Mucosa of stomach (tissue), 1 donor: ENCODE data around the gene PCSK6.
"Not testable (repeated sequence)": the region's sequence is repeated elsewhere in the genome, so short reads cannot be mapped to it uniquely, and the experiment has no call there.

Experiments used
- H3K27me3 ChIP-seq: one replicate; pipeline ENCODE4 v1.7.0; 2013; ENCODE audit warnings: mild to moderate bottlenecking, low read length; ENCODE audit not compliant: control insufficient read depth, insufficient read depth
- H3K36me3 ChIP-seq: one replicate; pipeline ENCODE4 v1.7.0; 2013; ENCODE audit warnings: low read length; ENCODE audit not compliant: control insufficient read depth, insufficient read depth
- H3K4me1 ChIP-seq: one replicate; pipeline ENCODE4 v1.7.0; 2013; ENCODE audit warnings: mild to moderate bottlenecking, low read length; ENCODE audit not compliant: control insufficient read depth, insufficient read depth
- H3K4me3 ChIP-seq: one replicate; pipeline ENCODE4 v1.7.0; 2013; ENCODE audit warnings: low read length
- H3K9ac ChIP-seq: one replicate; pipeline ENCODE4 v1.7.0; 2013; ENCODE audit warnings: mild to moderate bottlenecking, low read length, moderate library complexity
- H3K9me3 ChIP-seq: one replicate; pipeline ENCODE4 v1.7.0; 2013; ENCODE audit warnings: mild to moderate bottlenecking, low read length, moderate library complexity; ENCODE audit not compliant: control insufficient read depth
- donor health status: Pancreatic carcinoma.

The PCSK6 gene

DNA sequence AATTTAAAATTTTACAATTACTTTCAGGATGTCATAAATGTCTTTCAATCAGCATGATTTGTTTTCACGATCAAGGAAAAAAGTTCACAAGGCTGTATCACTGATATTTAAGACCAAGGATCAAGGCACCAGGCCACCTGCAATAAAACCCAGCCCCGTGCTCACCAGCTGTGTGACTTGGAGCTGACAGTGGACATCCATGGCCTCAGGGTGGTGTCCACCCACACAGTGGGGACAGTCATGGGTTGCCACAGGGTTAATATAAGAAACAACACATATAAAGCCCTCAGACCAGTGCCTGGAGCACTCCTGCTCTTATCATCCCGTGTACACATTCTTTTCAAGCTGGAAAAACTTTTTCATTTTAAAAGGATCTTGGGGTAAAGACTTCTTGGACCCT, 56.5 kb downstream of the PCSK6 start:
- no peaks in the 10 kb centered on the region for H3K4me1 ChIP-seq
- H3K9me3 ChIP-seq = no peaks in the 10 kb centered on the region
- H3K27me3 ChIP-seq = no peaks in the 10 kb centered on the region
- no peak overlapping the region for H3K4me3 ChIP-seq
- no peaks in the 10 kb centered on the region for H3K36me3 ChIP-seq
- no peak overlapping the region for H3K9ac ChIP-seq

GRCh38 chr15:101431748-101432147, 57.8 kb downstream of the PCSK6 start:
- Histone ChIP-seq H3K9ac (no peak overlapping the region), H3K36me3 (no peaks in the 10 kb centered on the region), H3K4me1 (no peaks in the 10 kb centered on the region), H3K27me3 (no peaks in the 10 kb centered on the region), H3K9me3 (no peaks in the 10 kb centered on the region), H3K4me3 (no peak overlapping the region)

- Histone ChIP-seq H3K4me3 (no peak overlapping the region), H3K27me3 (no peaks in the 10 kb centered on the region), H3K9ac (no peak overlapping the region), H3K36me3 (no peaks in the 10 kb centered on the region), H3K9me3 (no peaks in the 10 kb centered on the region), H3K4me1 (no peaks in the 10 kb centered on the region)
Measured at GRCh38 chr15:101431301-101431700, 58.2 kb downstream of the PCSK6 start.

DNA sequence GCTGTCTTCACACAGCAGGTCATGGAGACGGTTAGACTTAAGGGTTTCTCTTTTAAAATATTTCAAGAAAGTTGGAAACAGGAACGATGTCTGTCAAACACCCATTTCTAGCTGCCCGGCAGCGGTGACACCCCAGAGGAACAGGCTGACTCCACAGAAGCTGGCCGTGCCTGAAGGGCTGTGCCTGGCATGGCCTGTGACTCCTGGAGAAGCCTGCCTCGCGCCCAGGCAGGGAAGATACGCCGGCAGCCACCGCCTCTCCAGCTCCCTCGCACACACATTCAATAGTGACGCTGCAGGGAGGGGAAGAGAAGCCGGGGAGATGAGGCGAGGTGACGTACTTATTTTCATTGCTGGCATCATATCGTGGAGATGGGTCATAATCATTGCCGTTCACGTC, 59.9 kb downstream of the PCSK6 start:
- Histone ChIP-seq H3K36me3 (no peaks in the 10 kb centered on the region), H3K4me1 (no peaks in the 10 kb centered on the region), H3K9me3 (no peaks in the 10 kb centered on the region), H3K27me3 (no peaks in the 10 kb centered on the region), H3K9ac (no peak overlapping the region), H3K4me3 (no peak overlapping the region)

DNA sequence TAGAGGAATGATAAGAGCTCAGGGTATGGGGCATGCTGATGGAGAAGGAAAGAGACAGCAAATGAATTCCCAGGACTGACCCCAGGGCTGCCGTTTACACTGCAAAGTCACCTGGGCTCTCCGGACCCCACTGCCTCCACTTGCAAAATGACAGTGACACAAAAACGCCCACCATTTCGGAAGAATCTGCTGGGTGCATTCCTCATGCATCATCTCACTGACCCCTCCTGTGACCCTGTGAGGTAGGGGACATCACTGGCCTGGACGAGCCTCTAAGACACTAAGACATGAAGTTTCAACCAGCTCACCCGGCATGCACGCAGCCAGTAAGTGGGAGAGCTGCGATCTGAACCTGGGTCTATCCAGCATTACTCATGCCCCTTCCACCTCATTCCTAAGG, 60.3 kb downstream of the PCSK6 start:
- Histone ChIP-seq H3K9me3 (no peaks in the 10 kb centered on the region), H3K27me3 (no peaks in the 10 kb centered on the region), H3K9ac (no peak overlapping the region), H3K4me1 (no peaks in the 10 kb centered on the region), H3K4me3 (no peak overlapping the region), H3K36me3 (no peaks in the 10 kb centered on the region)

DNA sequence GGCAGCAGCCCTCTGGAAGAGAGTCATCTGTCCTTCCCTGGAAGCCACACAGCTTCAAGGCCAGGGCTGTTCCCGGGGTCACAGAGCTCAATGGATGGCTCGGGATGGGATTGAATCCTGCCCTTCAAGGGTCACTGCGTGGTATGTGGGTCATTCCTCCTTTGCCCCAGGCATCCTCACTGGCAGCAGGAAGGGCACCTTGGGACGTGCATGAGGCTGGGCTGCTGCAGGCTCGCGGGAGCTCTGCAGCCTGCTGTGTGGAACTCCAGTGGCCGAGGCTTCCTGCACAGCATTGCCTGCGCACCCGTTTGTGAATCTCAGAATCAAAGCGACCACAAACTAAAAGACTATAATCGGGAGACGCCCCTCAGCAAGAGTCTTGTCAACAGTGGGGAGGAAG, 60.7 kb downstream of the PCSK6 start:
- no peaks in the 10 kb centered on the region for H3K4me1 ChIP-seq
- H3K36me3 ChIP-seq = no peaks in the 10 kb centered on the region
- H3K9ac ChIP-seq = no peak overlapping the region
- H3K27me3 ChIP-seq = no peaks in the 10 kb centered on the region
- H3K9me3 ChIP-seq = no peaks in the 10 kb centered on the region
- H3K4me3 ChIP-seq = no peak overlapping the region

DNA sequence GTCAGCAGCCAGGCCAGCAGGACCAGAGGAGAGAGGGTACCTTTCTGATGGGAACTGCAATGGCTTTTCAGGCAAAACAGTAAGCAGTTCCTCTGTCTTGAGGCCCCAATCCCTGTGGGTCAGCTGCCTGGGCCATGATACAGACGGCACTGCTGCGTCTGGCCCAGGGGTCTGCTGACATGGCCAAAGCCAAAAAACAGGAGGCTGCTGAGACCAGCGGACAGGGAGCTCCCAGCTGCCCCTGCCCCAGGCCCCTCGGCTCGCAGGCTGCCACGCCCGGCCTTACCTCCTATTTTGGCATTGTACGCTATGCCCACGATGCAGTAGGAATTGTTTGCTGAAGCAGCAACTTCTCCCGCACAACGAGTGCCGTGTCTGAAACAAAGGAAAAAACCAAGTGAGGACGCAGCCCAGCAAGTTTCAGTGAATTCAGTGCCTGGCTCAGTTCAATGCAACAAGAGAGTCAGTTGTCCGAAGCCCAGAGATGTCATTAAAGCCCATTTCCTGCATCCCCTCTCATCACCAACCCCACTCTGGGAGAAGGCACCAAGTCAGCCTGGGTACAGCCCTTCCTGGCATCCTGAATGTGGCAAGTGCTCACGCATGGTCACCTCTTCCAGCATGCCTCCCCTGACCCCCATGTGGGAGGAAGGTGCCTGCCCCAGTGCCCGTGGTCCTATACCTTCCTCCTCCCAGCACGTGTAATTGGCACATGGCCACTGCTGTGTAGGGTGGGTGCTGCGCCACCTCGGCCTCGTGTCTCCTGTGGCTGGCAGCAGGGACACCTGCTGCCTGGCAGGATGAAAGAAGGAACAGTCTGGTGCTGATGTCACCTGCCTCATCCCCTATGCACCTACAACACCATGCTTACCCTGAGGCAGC, 61.7 kb downstream of the PCSK6 start:
- Histone ChIP-seq H3K36me3 (no peaks in the 10 kb centered on the region), H3K9me3 (no peaks in the 10 kb centered on the region), H3K27me3 (no peaks in the 10 kb centered on the region), H3K4me3 (no peak overlapping the region), H3K4me1 (no peaks in the 10 kb centered on the region), H3K9ac (no peak overlapping the region)

DNA sequence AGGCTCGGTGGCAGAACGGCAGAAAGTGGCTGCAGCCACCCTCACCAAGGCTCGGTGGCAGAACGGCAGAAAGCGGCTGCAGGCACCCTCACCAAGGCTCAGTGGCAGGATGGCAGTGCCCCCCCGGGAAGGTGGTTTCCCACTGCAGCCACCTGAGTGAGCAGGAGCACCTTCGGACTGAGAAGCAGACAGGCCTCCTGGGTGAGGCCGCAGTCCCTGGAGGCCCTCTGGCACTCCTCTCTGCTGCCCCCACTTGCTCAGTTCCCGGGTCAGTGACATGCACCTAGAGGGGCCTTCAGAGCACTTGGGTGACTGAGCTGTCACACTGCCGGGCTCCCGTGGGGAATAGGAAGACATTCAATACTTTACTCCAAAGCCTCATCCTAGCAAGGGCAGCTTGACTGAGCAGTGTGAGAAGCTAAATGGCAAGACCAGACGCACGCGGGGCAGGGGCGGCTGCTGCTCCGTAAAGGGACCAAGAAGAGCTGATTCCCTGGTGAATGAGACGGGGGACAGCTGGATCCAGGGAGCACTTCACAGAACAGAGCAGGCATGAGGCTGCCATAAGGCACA, 62.7 kb downstream of the PCSK6 start:
- no peak overlapping the region for H3K4me3 ChIP-seq
- no peak overlapping the region for H3K9ac ChIP-seq
- no peaks in the 10 kb centered on the region for H3K4me1 ChIP-seq
- H3K9me3 ChIP-seq = no peaks in the 10 kb centered on the region
- H3K27me3 ChIP-seq = no peaks in the 10 kb centered on the region
- no peaks in the 10 kb centered on the region for H3K36me3 ChIP-seq

GRCh38 chr15:101425787-101426365, 63.6 kb downstream of the PCSK6 start:
- H3K36me3 ChIP-seq = no peaks in the 10 kb centered on the region

DNA sequence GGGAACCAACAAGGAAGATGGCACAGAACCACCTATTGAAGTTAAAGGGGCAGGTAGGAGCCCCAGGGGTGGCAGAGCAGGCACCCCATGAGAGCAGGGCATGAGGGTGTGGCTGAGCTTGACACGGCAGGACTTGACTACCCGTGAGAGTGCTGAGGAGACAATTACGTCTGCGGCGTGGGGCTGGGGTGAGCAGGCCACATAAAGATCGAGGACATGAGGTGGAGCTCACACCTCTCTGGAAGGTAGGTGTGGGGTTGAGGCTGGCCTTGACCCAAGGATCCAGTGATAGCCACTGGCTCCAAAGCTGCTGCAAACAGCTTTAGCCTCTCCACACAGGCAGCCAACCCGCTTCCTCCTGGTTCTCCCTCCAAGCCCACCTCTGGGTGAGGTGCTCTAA, 64.5 kb downstream of the PCSK6 start:
- Histone ChIP-seq H3K36me3 (no peaks in the 10 kb centered on the region), H3K4me3 (no peak overlapping the region), H3K9me3 (no peaks in the 10 kb centered on the region)

More at GRCh38 chr15:101425787-101426365, 63.6 kb downstream of the PCSK6 start:
- Histone ChIP-seq H3K27me3 (no peaks in the 10 kb centered on the region), H3K9me3 (no peaks in the 10 kb centered on the region), H3K9ac (no peak overlapping the region), H3K4me1 (no peaks in the 10 kb centered on the region), H3K4me3 (no peak overlapping the region)

GRCh38 chr15:101420232-101420631, 69.3 kb downstream of the PCSK6 start:
- Histone ChIP-seq H3K4me3 (no peak overlapping the region), H3K9me3 (no peaks in the 10 kb centered on the region), H3K4me1 (no peaks in the 10 kb centered on the region), H3K27me3 (no peaks in the 10 kb centered on the region), H3K36me3 (no peaks in the 10 kb centered on the region), H3K9ac (no peak overlapping the region)

More for the DNA sequence above, 64.5 kb downstream of the PCSK6 start:
- H3K27me3 ChIP-seq = no peaks in the 10 kb centered on the region
- H3K4me1 ChIP-seq = no peaks in the 10 kb centered on the region
- H3K9ac ChIP-seq = no peak overlapping the region

DNA sequence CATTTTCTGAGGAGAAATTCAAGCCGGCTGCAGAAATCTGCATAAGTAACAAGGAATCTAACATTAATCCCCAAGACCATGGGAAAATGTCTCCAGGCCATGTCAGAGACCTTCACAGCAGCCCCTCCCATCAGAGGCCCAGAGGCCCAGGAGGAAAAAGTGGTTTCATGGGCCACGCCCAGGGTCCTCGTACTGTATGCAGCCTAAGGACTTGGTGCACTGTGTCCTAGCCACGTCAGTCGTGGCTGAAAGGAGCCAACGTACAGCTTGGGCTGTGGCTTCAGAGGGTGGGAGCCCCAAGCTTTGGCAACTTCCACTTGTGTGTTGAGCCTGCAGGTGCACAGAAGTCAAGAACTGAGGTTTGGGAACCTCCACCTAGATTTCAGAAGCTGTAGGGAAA, 73.0 kb downstream of the PCSK6 start:
- not testable (repeated sequence) for H3K4me3 ChIP-seq, H3K36me3 ChIP-seq, H3K9me3 ChIP-seq, H3K9ac ChIP-seq, H3K4me1 ChIP-seq, H3K27me3 ChIP-seq
